Astrocyte (in vitro differentiated cells and primary cell): ENCODE data around the gene TXLNB. TPM values are rescaled to one million over a fixed set of nuclear protein-coding genes. Genes with fewer than 3 reads are reported as not detected.
"Not testable (repeated sequence)": the region's sequence is repeated elsewhere in the genome, so short reads cannot be mapped to it uniquely, and the experiment has no call there.

Source experiments
- DNase-seq: peaks from one replicate; pipeline ENCODE4 v3.0.0-alpha.2; 2010; ENCODE audit warnings: low read depth
- FAIRE-seq: peaks from 2 replicates; lab custom pipeline; 2011; peaks lifted over from hg19 to GRCh38; lab: Jason Lieb, UNC
- H2AFZ ChIP-seq: 2 replicates; pipeline ENCODE4 v1.6.0; 2012; ENCODE audit warnings: low read depth, low read length, inconsistent platforms
- H3K27ac ChIP-seq: 2 replicates; pipeline ENCODE4 v1.5.1; 2011; ENCODE audit warnings: low read depth, low read length, inconsistent platforms
- H3K27me3 ChIP-seq: 2 replicates; pipeline ENCODE4 v1.6.0; 2011; ENCODE audit warnings: low read length, inconsistent platforms; ENCODE audit not compliant: insufficient read depth
- H3K36me3 ChIP-seq: 2 replicates; pipeline ENCODE4 v1.5.1; 2011; ENCODE audit warnings: low read length, inconsistent platforms; ENCODE audit not compliant: insufficient read depth
- H3K4me1 ChIP-seq: 2 replicates; pipeline ENCODE4 v1.5.1; 2011; ENCODE audit warnings: low read length, inconsistent platforms; ENCODE audit not compliant: insufficient read depth
- H3K4me2 ChIP-seq: 2 replicates; pipeline ENCODE4 v1.6.0; 2012; ENCODE audit warnings: low read length, inconsistent platforms
- H3K4me3 ChIP-seq: 2 replicates; pipeline ENCODE4 v1.5.1; 2011; ENCODE audit warnings: low read depth, mild to moderate bottlenecking, low read length, inconsistent platforms; ENCODE audit not compliant: insufficient read depth
- H3K79me2 ChIP-seq: 2 replicates; pipeline ENCODE4 v1.6.0; 2012; ENCODE audit warnings: mild to moderate bottlenecking, low read length, inconsistent platforms; ENCODE audit not compliant: insufficient read depth
- H3K9ac ChIP-seq: 2 replicates; pipeline ENCODE4 v1.6.0; 2012; ENCODE audit warnings: mild to moderate bottlenecking, low read length, inconsistent platforms
- H3K9me3 ChIP-seq: 2 replicates; pipeline ENCODE4 v1.5.1; 2012; ENCODE audit warnings: low read depth, mild to moderate bottlenecking, low read length, inconsistent platforms; ENCODE audit not compliant: insufficient read depth
- H4K20me1 ChIP-seq: 2 replicates; pipeline ENCODE4 v1.6.0; 2012; ENCODE audit warnings: low read length, inconsistent platforms; ENCODE audit not compliant: insufficient read depth
- H3K27ac Mint-ChIP-seq: one replicate; pipeline ENCODE4 v1.8.0; 2021; ENCODE audit warnings: mild to moderate bottlenecking, mixed read lengths; ENCODE audit not compliant: unreplicated experiment
- H3K27me3 Mint-ChIP-seq: one replicate; pipeline ENCODE4 v1.8.0; 2021; ENCODE audit warnings: low read depth, mixed read lengths; ENCODE audit not compliant: unreplicated experiment
- H3K36me3 Mint-ChIP-seq: one replicate; pipeline ENCODE4 v1.8.0; 2021; ENCODE audit warnings: low read depth, mixed read lengths; ENCODE audit not compliant: unreplicated experiment
- H3K4me1 Mint-ChIP-seq: one replicate; pipeline ENCODE4 v1.8.0; 2021; ENCODE audit warnings: low read depth, mixed read lengths; ENCODE audit not compliant: unreplicated experiment
- H3K4me3 Mint-ChIP-seq: one replicate; pipeline ENCODE4 v1.8.0; 2021; ENCODE audit warnings: mild to moderate bottlenecking, moderate library complexity, mixed read lengths; ENCODE audit not compliant: unreplicated experiment
- H3K9me3 Mint-ChIP-seq: one replicate; pipeline ENCODE4 v1.8.0; 2021; ENCODE audit warnings: mild to moderate bottlenecking, mixed read lengths; ENCODE audit not compliant: unreplicated experiment
- EZH2 ChIP-seq: IDR thresholded peaks from 2 replicates; pipeline ENCODE4 v1.6.1; 2012; ENCODE audit warnings: mild to moderate bottlenecking, low read length, inconsistent platforms; ENCODE audit not compliant: insufficient read depth
- total RNA-seq: library from RNA; stranded (reverse); gene quantifications from 2 replicates; pipeline ENCODE4 v1.2.1, GENCODE V29; 2021
- TF ChIP-seq, protein P1 (sequence below): IDR thresholded peaks from 2 replicates; pipeline ENCODE4 v1.5.1; 2011; ENCODE audit warnings: low read depth, mild to moderate bottlenecking, inconsistent platforms, low read length, moderate library complexity; ENCODE audit not compliant: insufficient read depth

The TXLNB gene
- total RNA-seq, 1 donor from 2014 or later = 0.57 TPM

DNA sequence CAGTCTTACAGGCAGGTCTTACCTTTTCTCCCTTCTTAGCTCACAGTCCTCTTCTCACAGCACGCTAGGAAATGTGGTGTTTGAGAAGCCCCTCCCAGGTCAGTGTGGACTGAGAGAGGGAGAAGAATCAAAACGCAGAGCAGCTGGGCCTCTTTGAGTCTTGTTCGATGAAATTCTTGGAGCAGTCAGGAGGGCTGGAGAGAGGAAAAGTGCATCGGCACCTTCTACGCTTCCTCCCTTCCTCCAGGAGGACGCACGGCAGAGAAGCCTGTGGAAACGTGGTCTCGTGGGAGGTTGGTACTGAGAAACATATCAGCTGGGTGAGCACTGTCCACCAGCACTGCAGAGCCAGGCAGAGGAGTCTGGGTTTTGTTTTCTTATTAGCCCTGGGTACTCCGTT is 52.7 kb downstream of the TXLNB start:
- Histone ChIP-seq H3K27ac (no peak overlapping the region), H3K79me2 (no peaks in the 10 kb centered on the region), H3K9ac (no peak overlapping the region), H2AFZ (no peak overlapping the region), H3K4me2 (no peak overlapping the region), H3K4me1 (peaks cover 4% of the 10 kb centered on the region), H3K9me3 (peaks cover 2% of the 10 kb centered on the region), H3K4me3 (no peak overlapping the region), H3K36me3 (no peaks in the 10 kb centered on the region), H4K20me1 (no peaks in the 10 kb centered on the region), H3K27me3 (no peaks in the 10 kb centered on the region)
- Mint-ChIP-seq H3K4me3 (no peak overlapping the region), H3K9me3 (peaks cover 3% of the 10 kb centered on the region), H3K36me3 (no peaks in the 10 kb centered on the region), H3K27ac (no peak overlapping the region), H3K27me3 (peaks cover 2% of the 10 kb centered on the region), H3K4me1 (peaks cover 4% of the 10 kb centered on the region)
- TF ChIP-seq EZH2 = no peak
- TF ChIP-seq, protein P1, sequence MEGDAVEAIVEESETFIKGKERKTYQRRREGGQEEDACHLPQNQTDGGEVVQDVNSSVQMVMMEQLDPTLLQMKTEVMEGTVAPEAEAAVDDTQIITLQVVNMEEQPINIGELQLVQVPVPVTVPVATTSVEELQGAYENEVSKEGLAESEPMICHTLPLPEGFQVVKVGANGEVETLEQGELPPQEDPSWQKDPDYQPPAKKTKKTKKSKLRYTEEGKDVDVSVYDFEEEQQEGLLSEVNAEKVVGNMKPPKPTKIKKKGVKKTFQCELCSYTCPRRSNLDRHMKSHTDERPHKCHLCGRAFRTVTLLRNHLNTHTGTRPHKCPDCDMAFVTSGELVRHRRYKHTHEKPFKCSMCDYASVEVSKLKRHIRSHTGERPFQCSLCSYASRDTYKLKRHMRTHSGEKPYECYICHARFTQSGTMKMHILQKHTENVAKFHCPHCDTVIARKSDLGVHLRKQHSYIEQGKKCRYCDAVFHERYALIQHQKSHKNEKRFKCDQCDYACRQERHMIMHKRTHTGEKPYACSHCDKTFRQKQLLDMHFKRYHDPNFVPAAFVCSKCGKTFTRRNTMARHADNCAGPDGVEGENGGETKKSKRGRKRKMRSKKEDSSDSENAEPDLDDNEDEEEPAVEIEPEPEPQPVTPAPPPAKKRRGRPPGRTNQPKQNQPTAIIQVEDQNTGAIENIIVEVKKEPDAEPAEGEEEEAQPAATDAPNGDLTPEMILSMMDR = no peak
- FAIRE-seq (no peak), DNase-seq (no peak)

- Histone ChIP-seq H3K36me3 (no peaks in the 10 kb centered on the region), H2AFZ (no peak overlapping the region), H3K27ac (no peak overlapping the region), H3K27me3 (no peaks in the 10 kb centered on the region), H3K9ac (no peak overlapping the region), H4K20me1 (no peaks in the 10 kb centered on the region), H3K4me1 (peaks cover 4% of the 10 kb centered on the region), H3K9me3 (peaks cover 2% of the 10 kb centered on the region), H3K4me3 (no peak overlapping the region), H3K4me2 (no peak overlapping the region), H3K79me2 (no peaks in the 10 kb centered on the region)
- Mint-ChIP-seq H3K27ac (no peak overlapping the region), H3K9me3 (peaks cover 6% of the 10 kb centered on the region), H3K4me1 (peaks cover 6% of the 10 kb centered on the region), H3K4me3 (no peak overlapping the region), H3K36me3 (no peaks in the 10 kb centered on the region), H3K27me3 (no peaks in the 10 kb centered on the region)
- no peak for TF ChIP-seq EZH2
- TF ChIP-seq, protein P1 = no peak
- no peak for FAIRE-seq
- DNase-seq = no peak
Measured at GRCh38 chr6:139236105-139236504, 55.7 kb downstream of the TXLNB start.

DNA sequence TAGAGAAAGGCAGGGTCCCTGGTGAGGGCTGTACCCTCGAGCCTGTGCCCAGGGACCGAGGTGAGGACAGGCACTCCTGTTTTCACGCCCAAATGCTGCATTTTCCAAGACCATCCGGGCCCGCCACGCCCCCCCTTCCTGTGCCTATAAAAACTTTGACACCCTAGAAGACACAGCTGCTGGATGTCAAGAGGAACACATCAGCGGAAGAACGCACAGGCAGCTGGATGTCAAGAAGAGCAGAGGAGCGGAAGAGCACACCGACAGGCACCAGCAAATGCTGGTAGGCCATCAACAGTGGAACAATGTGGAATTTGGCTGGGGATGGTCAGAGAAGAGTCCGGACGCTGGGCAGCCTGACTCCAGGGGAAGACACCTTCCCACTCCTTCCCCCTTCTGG is 56.1 kb downstream of the TXLNB start:
- no peak overlapping the region for H3K27ac ChIP-seq
- no peak overlapping the region for H3K4me2 ChIP-seq
- TF ChIP-seq EZH2 = no peak
- TF ChIP-seq, protein P1 = no peak
- no peaks in the 10 kb centered on the region for H3K27me3 ChIP-seq
- H3K9me3 ChIP-seq = peaks cover 2% of the 10 kb centered on the region
- DNase-seq (no peak), FAIRE-seq (no peak)
- Mint-ChIP-seq H3K27ac (no peak overlapping the region), H3K4me3 (no peak overlapping the region), H3K4me1 (peaks cover 10% of the 10 kb centered on the region), H3K36me3 (no peaks in the 10 kb centered on the region), H3K9me3 (peaks cover 6% of the 10 kb centered on the region), H3K27me3 (no peaks in the 10 kb centered on the region)
- no peak overlapping the region for H3K9ac ChIP-seq
- H3K4me3 ChIP-seq = no peak overlapping the region
- no peak overlapping the region for H2AFZ ChIP-seq
- H4K20me1 ChIP-seq = no peaks in the 10 kb centered on the region
- H3K4me1 ChIP-seq = no peaks in the 10 kb centered on the region
- no peaks in the 10 kb centered on the region for H3K79me2 ChIP-seq
- no peaks in the 10 kb centered on the region for H3K36me3 ChIP-seq

DNA sequence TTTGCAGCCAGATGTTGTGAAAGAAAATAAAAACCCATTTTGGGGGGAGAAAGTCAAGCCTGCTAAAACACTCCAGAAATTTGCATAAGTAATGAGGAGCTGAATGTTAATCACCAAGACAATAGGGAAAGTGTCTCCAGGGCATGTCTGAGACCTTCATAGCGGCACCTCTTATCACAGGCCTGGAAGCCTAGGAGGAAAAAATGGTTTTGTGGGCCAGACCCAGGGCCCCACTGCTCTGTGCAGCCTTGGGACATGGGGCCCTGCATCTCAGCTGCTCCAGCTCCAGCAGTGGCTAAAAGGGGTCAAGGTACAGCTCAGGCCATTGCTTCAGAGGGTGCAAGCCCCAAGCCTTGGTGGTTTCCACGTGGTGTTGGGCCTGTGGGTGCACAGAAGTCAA is 57.6 kb downstream of the TXLNB start:
- H3K36me3 Mint-ChIP-seq, H4K20me1 ChIP-seq, H3K9me3 Mint-ChIP-seq, H3K9ac ChIP-seq, H3K4me2 ChIP-seq, H3K27me3 ChIP-seq, H3K27me3 Mint-ChIP-seq, H3K27ac ChIP-seq, H3K4me1 ChIP-seq, H3K79me2 ChIP-seq, H2AFZ ChIP-seq, H3K27ac Mint-ChIP-seq, H3K36me3 ChIP-seq, DNase-seq, H3K4me3 ChIP-seq, H3K4me3 Mint-ChIP-seq, H3K9me3 ChIP-seq, FAIRE-seq: not testable (repeated sequence)
- peaks cover 12% of the 10 kb centered on the region for H3K4me1 Mint-ChIP-seq
